ENCODE measurements around the gene STXBP5. TPM values are rescaled to one million over a fixed set of nuclear protein-coding genes. Genes with fewer than 3 reads are reported as not detected.

STXBP5 gene
- total RNA-seq, 4 donors from 2014 or later: 25.6 to 40.0 (median 30.4) TPM

DNA sequence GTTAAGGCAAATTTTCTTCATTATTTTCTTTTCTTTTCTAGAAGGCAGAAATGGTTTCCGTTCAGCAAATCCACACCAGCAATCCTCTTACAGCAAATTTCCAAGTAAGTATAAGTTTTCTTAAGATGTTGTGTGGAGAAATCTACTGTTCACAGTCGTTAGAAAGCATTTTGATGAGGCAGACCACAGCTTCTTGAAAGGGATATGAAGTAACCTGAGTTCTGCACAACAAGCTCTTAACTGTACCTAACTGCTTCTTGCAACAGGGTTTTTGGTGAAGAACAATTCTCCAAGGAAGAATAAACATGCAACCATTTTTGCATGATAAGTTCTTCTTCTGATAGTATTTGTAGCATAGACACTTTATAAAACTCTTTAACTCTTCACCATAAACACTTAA is 45.3 kb upstream of the STXBP5 start:
- 64 to 83% methylated on average over 2 of the region's 2 CpGs for WGBS, 2 donors
- Histone ChIP-seq H3K27me3 (no peaks in the 10 kb centered on the region), H3K4me3 (no peak overlapping the region), H3K4me1 (peaks cover 0 to 11% (median 0%) of the 10 kb centered on the region in 3 donors), H3K9me3 (no peaks in the 10 kb centered on the region), H3K36me3 (no peaks in the 10 kb centered on the region), H3K27ac (no peak overlapping the region)
- TF ChIP-seq CTCF (IDR thresholded peaks at IDR 0.05): no peak
- no peak for DNase-seq
- intact Hi-C loops (cut with DNase I): no loop called here

DNA sequence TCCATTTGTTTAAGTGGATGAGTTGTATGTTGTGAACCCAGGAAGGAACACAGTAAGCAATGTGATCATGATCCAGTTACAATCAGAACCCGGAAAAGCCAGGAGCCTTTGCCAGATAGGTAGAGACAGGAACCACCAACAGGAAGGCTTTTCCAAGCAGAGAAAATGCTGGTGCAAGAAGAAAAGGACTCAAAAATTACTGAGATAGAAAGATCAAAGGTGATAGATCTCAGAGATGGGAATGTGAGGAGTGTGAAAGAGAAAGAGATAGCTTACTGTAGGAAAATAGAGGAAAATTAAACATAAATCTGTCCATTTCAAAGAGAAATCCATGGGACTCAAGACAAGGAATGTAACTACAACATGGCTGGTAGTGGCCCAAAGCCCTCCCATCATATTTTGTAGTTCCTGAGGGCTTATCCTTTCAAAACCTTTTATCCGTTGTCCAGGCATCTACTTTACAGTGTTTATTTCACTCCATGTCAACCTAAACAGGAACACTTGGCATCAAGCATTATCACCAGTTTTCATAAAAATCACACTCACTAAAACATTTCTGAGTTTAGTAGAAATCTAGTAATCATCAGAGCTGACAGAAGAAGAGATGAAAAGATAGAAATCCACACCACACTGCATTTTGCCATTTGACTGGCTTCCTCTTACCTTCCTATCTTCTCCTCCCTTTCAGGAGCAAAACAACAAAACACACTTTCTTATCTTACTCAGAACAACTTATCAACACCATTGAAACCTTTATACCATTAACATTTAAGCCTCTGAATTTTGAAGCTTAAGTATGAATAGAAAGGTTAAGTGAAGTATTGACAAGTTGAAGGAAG is 44.5 kb upstream of the STXBP5 start:
- WGBS, 2 donors: 62 to 84% methylated on average over 2 of the region's 2 CpGs
- intact Hi-C loops (cut with DNase I): no loop called here
- TF ChIP-seq CTCF (IDR thresholded peaks at IDR 0.05): no peak
- TF ChIP-seq POLR2A (IDR thresholded peaks at IDR 0.05): no peak
- no peak overlapping the region for H3K4me3 ChIP-seq
- no peak for DNase-seq
- no peak overlapping the region for H3K27ac ChIP-seq
- no peaks in the 10 kb centered on the region for H3K27me3 ChIP-seq
- H3K9me3 ChIP-seq: no peaks in the 10 kb centered on the region
- H3K4me1 ChIP-seq: peaks cover 0 to 4% (median 0%) of the 10 kb centered on the region in 3 donors
- H3K36me3 ChIP-seq: no peaks in the 10 kb centered on the region

DNA sequence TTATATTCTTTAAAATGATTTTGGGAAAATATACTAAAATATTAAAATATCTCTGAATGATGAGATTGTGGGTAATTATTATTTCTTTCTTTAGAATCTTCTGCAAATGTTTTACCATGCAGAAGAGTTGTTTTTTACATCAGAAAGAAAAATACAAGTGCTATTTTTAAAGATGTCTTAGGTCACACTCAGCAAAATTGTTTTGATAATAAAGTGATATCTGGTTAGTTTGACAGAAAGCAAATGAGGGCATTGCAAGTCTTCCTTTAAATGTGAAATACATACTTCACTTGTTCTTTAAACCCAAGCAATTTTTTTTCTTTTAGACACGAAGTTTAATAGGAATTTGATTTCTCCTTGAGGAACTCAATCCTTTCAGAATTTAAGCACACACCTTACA is 43.6 kb upstream of the STXBP5 start:
- intact Hi-C loops (cut with DNase I): no loop called here
- no peak overlapping the region for H3K4me3 ChIP-seq
- 56 to 65% methylated on average over 1 of the region's 1 CpG for WGBS, 2 donors
- H3K27me3 ChIP-seq: no peaks in the 10 kb centered on the region
- no peaks in the 10 kb centered on the region for H3K9me3 ChIP-seq
- no peak overlapping the region for H3K27ac ChIP-seq
- no peaks in the 10 kb centered on the region for H3K36me3 ChIP-seq
- DNase-seq: no peak
- TF ChIP-seq CTCF (IDR thresholded peaks at IDR 0.05): no peak
- no peak for TF ChIP-seq POLR2A (IDR thresholded peaks at IDR 0.05)
- no peaks in the 10 kb centered on the region for H3K4me1 ChIP-seq

DNA sequence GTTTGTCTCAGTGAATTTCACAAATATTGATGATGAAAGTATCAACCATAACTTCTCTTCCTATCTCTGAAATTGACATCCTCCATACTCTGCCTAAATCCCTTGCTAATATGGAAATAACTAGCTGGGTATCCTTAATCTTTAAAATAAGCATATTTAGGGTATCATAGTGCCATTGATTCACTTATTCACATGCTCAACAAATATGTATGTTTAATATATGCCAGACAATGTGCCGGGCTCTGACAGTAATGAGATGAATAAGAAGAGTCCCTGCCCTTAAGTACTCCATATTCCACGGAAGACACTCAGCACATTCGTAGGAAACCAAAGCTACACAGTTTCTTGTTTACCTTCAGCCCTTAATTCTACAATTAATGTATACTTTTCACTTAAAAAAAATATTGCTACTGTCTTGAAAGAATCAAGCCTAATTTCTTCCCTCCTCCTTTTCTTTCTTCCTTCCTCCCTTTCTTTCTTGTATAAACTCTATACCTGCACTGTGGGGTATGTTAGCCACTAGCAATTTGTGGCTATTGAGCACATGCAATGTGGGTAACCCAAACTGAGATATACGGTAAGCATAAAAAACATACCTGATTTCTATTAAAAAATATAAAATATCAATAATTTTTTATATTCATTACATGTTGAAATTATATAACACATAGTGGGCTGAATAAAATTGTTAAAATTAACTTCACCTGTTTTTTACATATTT is 42.8 kb upstream of the STXBP5 start:
- no peak for TF ChIP-seq CTCF (IDR thresholded peaks at IDR 0.05)
- TF ChIP-seq POLR2A (IDR thresholded peaks at IDR 0.05): no peak
- H3K36me3 ChIP-seq: no peaks in the 10 kb centered on the region
- no peaks in the 10 kb centered on the region for H3K27me3 ChIP-seq
- H3K9me3 ChIP-seq: no peaks in the 10 kb centered on the region
- intact Hi-C loops (cut with DNase I): no loop called here
- no peak for DNase-seq
- H3K4me1 ChIP-seq: no peaks in the 10 kb centered on the region
- 89 to 90% methylated on average over 4 of the region's 4 CpGs for WGBS, 2 donors
- no peak overlapping the region for H3K4me3 ChIP-seq
- no peak overlapping the region for H3K27ac ChIP-seq

DNA sequence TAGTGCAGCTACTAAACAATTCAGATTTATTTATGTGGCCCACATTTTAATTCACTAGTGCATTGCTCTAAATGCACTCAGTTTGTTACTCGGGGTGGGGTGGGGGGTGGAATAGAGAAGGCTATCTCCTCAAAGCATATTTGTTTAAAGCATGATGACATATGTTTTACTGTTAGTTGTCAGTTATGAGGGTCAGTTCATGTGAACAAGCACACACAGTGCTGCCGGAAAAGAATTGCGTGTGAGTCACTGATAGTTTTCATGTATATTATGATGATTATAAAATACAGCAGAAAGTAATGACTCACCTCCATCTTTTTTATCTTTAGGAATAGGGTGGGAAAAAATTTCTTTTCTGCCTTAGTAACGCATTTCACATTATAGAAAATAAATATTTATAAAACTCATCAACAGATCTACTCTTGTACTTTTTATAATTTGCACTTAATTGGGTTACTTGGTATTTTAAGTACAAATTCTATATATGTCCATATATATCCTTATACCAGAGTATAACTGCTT is 42.2 kb upstream of the STXBP5 start:
- Histone ChIP-seq H3K4me1 (no peaks in the 10 kb centered on the region), H3K27me3 (no peaks in the 10 kb centered on the region), H3K36me3 (no peaks in the 10 kb centered on the region), H3K4me3 (no peak overlapping the region), H3K27ac (no peak overlapping the region), H3K9me3 (no peaks in the 10 kb centered on the region)
- WGBS, 2 donors: 36 to 54% methylated on average over 4 of the region's 4 CpGs
- no peak for DNase-seq
- TF ChIP-seq POLR2A (IDR thresholded peaks at IDR 0.05) (no peak), CTCF (IDR thresholded peaks at IDR 0.05) (no peak)
- intact Hi-C loops (cut with DNase I): no loop called here

All from esophagus squamous epithelium (tissue), 5 donors.